Right lobe of liver (tissue), 6 donors: ENCODE measurements around the gene BLOC1S6. TPM values are rescaled to one million over a fixed set of nuclear protein-coding genes. Genes with fewer than 3 reads are reported as not detected.

Source experiments
- ATAC-seq, 4 donors: fragments of 200-7000 bp; cut with Tn5 transposase; one replicate each; pipeline ENCODE4 v1.9.1; 2020; ENCODE audit warnings: mild to moderate bottlenecking in 4 of 4, moderate library complexity in 4 of 4
- DNase-seq, 3 donors: peaks; one replicate each; pipeline ENCODE4 v3.0.0-alpha.2; 2020
- H3K27ac ChIP-seq, 3 donors: fragments of 200-600 bp; one replicate each; pipeline ENCODE4 v1.8.0; 2022
- H3K27me3 ChIP-seq, 2 donors: fragments of 200-600 bp; one replicate each; pipeline ENCODE4 v1.8.0; 2022
- H3K36me3 ChIP-seq, 4 donors: fragments of 200-600 bp; sonication (generic) in 1 of 4; one replicate each; pipeline versions ENCODE4 v1.5.1 to v1.8.0; 2017 to 2022; ENCODE audit warnings: control low read depth in 1 of 4
- H3K4me1 ChIP-seq, 4 donors: fragments of 200-600 bp; sonication (generic) in 1 of 4; one replicate each; pipeline versions ENCODE4 v1.5.1 to v1.8.0; 2017 to 2022; ENCODE audit warnings: control low read depth in 1 of 4
- H3K4me3 ChIP-seq, 3 donors: fragments of 200-600 bp; one replicate each; pipeline ENCODE4 v1.8.0; 2022
- H3K9me3 ChIP-seq, 4 donors: fragments of 200-600 bp; sonication (generic) in 1 of 4; one replicate each; pipeline versions ENCODE4 v1.5.1 to v1.8.0; 2017 to 2022; ENCODE audit warnings: control low read depth in 1 of 4
- POLR2A ChIP-seq: fragments of 450-650 bp; IDR thresholded peaks from one replicate; pipeline ENCODE4 v1.6.1; 2017; ENCODE audit warnings: antibody characterized with exemption, mild to moderate bottlenecking
- WGBS: methylation state at CpG from one replicate; pipeline ENCODE4 v1.1.6; 2018; ENCODE audit warnings: low coverage, low lambda C conversion rate; ENCODE audit not compliant: insufficient coverage; ENCODE audit errors: missing lambda C conversion rate; 5-methylcytosine and 5-hydroxymethylcytosine counted together
- intact Hi-C, 2 donors: fragments of 100-400 bp; cut with DNase I; formaldehyde crosslinking; loops; one replicate each; pipeline versions ENCODE4 v1.11.2 to v1.14.1; 2022
- total RNA-seq, 6 experiments: library from RNA; depleted of rRNA in 2 of 6; stranded (reverse); fragments of >200 nt in 2 of 6; fragmentation: NEBNext Ultra II Directional in 3 of 6; extraction: Animal tissue kit (Norgen Biotek cat#: 25700) in 3 of 6; gene quantifications; one replicate each; pipeline versions ENCODE4 v1.1.0 to v1.2.4, GENCODE V29; 2016 to 2023
- TF ChIP-seq, protein P1 (sequence below), 4 donors: fragments of 200-600 bp in 3 of 4; fragments of 450-650 bp in 1 of 4; IDR thresholded peaks; one replicate each; pipeline versions ENCODE4 v1.5.1 to v1.8.0; 2016 to 2022; ENCODE audit warnings: antibody characterized with exemption in 4 of 4, mild to moderate bottlenecking in 2 of 4
- donor health status: DM: no; HTN: yes; CAD: no.
- donor health status: DM: no; HTN: no; CAD: no.
- donor health status: DM: no; HTN: no; CAD: no.
- donor health status: DM: no; HTN: yes; CAD: no.
- donor health status: DM: no; HTN: yes; CAD: no.

BLOC1S6 gene
- total RNA-seq, 6 experiments from 2014 or later, result 15.9 to 33.7 (median 24.3) TPM

- ATAC-seq (no peak), DNase-seq (no peak)
- TF ChIP-seq, protein P1, sequence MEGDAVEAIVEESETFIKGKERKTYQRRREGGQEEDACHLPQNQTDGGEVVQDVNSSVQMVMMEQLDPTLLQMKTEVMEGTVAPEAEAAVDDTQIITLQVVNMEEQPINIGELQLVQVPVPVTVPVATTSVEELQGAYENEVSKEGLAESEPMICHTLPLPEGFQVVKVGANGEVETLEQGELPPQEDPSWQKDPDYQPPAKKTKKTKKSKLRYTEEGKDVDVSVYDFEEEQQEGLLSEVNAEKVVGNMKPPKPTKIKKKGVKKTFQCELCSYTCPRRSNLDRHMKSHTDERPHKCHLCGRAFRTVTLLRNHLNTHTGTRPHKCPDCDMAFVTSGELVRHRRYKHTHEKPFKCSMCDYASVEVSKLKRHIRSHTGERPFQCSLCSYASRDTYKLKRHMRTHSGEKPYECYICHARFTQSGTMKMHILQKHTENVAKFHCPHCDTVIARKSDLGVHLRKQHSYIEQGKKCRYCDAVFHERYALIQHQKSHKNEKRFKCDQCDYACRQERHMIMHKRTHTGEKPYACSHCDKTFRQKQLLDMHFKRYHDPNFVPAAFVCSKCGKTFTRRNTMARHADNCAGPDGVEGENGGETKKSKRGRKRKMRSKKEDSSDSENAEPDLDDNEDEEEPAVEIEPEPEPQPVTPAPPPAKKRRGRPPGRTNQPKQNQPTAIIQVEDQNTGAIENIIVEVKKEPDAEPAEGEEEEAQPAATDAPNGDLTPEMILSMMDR (IDR thresholded peaks at IDR 0.05), result no peak
- no peak for TF ChIP-seq POLR2A
- Histone ChIP-seq H3K9me3 (no peaks in the 10 kb centered on the region), H3K4me3 (no peak overlapping the region), H3K36me3 (no peaks in the 10 kb centered on the region), H3K27me3 (no peaks in the 10 kb centered on the region), H3K27ac (no peak overlapping the region), H3K4me1 (no peaks in the 10 kb centered on the region)
- intact Hi-C loops, result no loop called here
- 96% methylated on average over 2 of the region's 3 CpGs for WGBS
Measured at GRCh38 chr15:45550436-45550835, 36.7 kb upstream of the BLOC1S6 start.

GRCh38 chr15:45551676-45552075 lies 35.5 kb upstream of the BLOC1S6 start:
- WGBS, result 49% methylated on average over 3 of the region's 3 CpGs
- Histone ChIP-seq H3K9me3 (no peaks in the 10 kb centered on the region), H3K27ac (no peak overlapping the region), H3K27me3 (no peaks in the 10 kb centered on the region), H3K4me3 (no peak overlapping the region), H3K36me3 (no peaks in the 10 kb centered on the region), H3K4me1 (no peaks in the 10 kb centered on the region)
- no peak for DNase-seq
- TF ChIP-seq, protein P1 (IDR thresholded peaks at IDR 0.05), result no peak
- intact Hi-C loops, result no loop called here
- ATAC-seq, result no peak

DNA sequence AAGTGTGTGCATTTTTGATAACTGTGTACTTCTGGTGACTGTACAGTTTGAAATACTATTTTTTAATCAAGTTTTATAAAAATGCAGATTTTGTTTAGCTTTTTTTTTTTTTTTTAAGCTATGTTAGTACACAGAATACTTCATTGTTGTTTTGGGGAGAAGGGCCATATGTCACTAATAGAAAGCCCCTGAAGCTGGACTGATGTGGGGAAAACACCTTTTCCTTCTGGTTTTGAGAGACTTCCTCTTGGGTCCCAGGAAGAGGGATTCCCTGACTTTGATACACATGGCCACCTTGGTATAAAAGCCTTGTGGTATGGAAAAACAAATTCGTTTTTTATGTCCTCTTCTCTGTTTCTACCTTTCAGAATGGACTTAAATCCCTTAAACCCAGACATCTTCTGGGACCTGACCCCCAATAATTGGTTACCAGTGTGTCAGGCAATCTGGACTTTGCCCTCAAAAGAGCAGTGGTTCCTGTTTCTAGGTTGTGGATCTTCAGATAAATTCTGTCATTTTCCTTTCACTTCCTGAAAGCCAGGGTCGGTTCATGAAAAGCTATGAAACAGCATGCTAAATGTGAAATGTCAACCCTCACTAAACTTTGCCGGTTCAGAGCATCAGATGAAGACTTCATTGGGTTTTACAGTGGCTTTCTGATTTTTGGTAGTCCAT lies 31.1 kb upstream of the BLOC1S6 start:
- Histone ChIP-seq H3K27ac (no peak overlapping the region), H3K9me3 (no peaks in the 10 kb centered on the region), H3K4me3 (no peak overlapping the region), H3K36me3 (no peaks in the 10 kb centered on the region), H3K27me3 (no peaks in the 10 kb centered on the region), H3K4me1 (no peaks in the 10 kb centered on the region)
- intact Hi-C loops, result no loop called here
- DNase-seq (no peak), ATAC-seq (no peak)
- TF ChIP-seq, protein P1 (IDR thresholded peaks at IDR 0.05), result no peak
- no peak for TF ChIP-seq POLR2A
- WGBS, result 23% methylated on average over 3 of the region's 3 CpGs

- Histone ChIP-seq H3K4me3 (no peak overlapping the region), H3K9me3 (no peaks in the 10 kb centered on the region), H3K27ac (no peak overlapping the region), H3K4me1 (no peaks in the 10 kb centered on the region), H3K36me3 (no peaks in the 10 kb centered on the region), H3K27me3 (no peaks in the 10 kb centered on the region)
- TF ChIP-seq, protein P1 (IDR thresholded peaks at IDR 0.05), result no peak
- no peak for TF ChIP-seq POLR2A
- DNase-seq (no peak), ATAC-seq (peak in 1 of 4 donors; percentile 22)
- WGBS, result 53% methylated on average over 3 of the region's 3 CpGs
- intact Hi-C loops, result no loop called here
Measured at GRCh38 chr15:45572617-45573016, 14.6 kb upstream of the BLOC1S6 start.
